ENCODE data around the gene INAFM1.
A peak's percentile ranks its signal among the peaks of the same experiment; 100 is the strongest.
"Not testable (repeated sequence)": the region's sequence is repeated elsewhere in the genome, so short reads cannot be mapped to it uniquely, and the experiment has no call there.

INAFM1 gene

GRCh38 chr19:47271949-47272348, 2.7 kb upstream of the INAFM1 start:
- DNase-seq, result no peak

DNA sequence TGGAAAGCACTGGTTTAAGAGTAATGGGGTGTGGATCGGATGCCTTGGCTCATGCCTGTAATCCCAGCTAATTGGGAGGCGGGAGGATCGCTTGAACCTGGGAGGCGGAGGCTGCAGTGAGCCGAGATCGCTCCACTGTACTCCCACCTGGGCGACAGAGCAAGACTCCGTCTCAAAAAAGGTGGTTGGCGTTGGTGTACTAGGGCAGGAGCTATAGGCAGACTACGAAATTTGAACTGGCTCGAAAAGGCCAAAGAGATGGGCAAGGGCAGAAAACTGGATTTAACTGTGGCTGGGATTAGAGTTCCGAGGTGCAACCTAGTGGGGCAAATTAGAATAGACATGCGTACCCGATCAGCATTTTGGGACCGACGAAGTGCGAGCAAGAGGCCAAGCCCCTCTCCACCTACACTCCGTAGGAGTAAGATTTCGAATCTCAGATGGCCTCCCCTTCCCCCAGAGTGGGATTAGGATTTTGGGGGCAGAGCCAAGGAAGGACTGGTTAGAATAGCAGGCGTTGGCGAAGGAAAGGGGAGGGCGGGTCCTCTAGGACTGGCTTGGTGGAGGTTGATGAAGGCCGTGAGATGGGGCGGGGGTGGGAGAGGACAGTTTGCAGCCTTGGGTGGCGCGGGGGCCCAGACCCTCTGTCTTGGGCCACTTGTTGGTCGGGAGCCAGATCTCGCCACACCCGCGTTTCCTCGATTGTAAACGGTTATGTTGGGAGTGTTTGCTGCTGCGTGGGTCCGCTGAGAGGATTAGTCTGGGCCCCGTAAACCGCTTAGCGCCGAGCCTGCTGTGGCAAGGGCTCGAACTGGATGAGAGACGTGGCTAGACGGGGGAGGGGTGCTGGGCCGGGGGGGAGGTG, 2.0 kb upstream of the INAFM1 start:
- DNase-seq, result peak; percentile 65

DNA sequence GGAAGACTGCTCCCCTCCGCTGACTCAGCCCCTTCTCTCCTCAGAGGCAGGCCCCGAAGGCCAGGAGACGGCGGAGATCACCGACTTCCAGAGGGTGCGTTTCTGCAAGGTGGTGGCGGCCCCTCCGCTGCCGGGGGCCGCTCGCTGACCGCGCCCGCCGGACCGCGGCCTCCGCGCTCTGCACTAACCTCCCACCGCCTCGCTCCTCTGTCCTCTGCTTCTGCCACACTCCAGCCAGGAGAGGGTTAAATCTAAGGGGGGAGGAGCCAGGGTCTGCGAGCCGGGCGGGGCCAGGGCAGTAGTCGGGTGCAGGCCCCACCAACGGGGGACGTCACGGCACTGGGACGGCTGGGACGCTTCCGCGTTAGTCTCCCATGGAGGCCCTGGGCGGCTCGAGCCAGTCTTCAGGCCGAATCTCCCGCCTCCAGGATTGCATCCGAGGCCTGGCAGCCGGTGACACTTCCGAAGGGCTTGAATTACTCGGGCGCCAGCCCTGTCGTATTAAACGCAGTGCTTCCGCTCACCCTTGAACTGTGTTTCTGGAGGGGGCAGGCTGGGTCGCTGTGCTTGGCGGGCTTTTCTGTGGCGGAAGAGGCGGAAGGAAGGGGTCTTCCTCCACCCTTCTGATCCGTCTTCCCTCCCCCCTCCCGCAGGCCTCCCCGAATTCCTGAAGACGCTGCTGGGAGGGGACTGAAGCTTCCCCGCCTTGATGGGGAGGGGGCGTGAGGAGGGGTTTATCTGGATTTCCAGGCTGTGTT, 1.2 kb upstream of the INAFM1 start:
- peak; percentile 88 for DNase-seq

- DNase-seq, result no peak
Measured at GRCh38 chr19:47274891-47275761, 441 bp downstream of the INAFM1 start.

GRCh38 chr19:47275791-47276461, 1.2 kb downstream of the INAFM1 start:
- DNase-seq, result no peak

DNA sequence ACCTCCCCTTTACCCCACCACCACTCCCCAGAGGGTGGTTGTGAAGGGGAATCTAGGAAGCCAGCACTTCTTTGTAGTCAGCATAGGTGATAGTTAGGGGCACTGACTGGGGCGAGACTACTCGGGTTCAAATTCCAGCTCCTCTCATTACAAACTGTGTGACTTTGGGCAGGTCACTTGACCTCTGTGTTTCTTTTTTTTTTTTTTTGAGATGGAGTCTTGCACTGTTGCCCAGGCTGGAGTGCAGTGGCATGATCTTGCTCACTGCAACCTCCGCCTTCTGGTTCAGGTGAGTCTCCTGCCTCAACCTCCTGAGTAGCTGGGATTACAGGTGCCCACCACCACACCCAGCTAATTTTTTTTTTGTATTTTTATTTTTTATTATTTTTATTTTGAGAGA, 1.8 kb downstream of the INAFM1 start:
- DNase-seq, result not testable (repeated sequence)

DNA sequence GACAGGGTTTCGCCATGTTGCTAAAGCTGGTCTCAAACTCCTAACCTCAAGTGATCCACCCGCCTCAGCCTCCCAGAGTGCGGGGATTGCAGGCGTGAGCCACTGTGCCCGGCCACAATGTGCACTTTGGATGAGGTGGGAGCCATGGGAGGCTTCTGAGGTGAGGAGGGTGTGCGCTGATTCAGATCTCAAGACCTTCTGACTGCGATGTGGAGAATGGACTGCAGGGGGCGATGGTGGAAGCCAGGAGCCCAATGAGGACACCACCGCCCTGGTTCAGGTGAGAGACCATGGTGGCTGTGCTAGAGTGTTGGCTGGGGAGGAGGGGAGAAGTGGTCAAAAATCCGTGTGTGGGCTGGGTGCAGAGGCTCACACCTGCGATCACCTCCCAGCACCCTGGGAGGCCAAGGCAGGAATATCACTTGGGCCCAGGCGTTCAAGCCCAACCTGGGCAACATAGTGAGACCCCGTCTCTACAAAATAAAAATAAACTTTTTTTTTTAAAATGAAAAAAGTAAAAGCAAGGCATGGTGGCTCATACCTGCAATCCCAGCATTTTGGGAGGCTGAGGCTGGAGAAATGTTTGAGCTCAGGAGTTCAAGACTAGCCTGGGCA, 5.6 kb downstream of the INAFM1 start:
- DNase-seq, result peak; percentile 64

DNA sequence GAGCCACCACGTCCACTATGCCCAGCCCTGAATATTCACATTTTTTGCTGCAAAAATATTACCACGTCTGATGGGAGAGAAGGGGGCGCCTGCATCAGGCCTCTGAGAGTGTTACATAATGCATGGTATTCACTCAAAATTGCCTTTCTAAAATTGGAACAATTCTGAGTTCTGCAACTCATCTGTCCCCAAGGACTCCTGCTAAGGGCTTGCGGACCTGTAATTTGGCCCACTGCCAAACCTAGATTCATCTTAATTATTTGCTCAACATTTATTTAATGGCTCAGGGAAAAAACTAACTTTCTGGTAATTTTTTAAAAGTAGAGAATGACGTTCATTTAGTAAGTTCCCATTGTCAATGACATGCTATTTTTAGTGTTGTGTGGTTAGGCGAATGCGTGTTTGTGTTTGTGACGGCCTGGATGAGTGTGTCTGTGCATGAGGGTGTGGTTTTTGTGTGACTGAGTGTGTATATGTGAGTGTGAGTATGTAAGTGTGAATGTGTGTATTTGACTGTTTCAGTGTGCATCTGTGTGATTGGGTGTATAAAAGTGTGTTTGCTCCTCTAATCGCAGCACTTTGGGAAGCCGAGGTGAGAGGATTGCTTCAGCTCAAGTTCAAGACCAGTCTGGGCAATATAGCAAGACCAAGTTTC, 8.8 kb downstream of the INAFM1 start:
- no peak for DNase-seq

- no peak for DNase-seq
Measured at GRCh38 chr19:47284324-47284899, 9.7 kb downstream of the INAFM1 start.

DNA sequence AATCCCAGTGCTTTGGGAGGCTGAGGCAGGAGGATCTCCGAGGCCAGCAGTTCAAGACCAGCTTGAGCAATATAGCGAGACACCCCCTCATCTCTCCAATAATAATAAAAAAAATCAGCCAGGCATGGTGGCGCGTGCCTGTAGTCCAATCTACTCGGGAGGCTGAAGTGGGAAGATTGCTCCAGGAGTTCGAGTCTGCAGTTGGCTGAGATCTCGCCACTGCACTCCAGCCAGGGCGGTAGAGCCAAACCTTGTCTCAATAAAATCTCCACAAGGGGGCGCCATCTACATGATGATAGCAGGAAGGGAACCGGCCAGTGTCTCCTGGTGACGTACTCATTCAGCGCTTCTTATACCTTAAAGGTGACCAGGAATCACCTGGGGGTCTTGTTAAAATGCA, 21.4 kb downstream of the INAFM1 start:
- DNase-seq, result peak; percentile 60

DNA sequence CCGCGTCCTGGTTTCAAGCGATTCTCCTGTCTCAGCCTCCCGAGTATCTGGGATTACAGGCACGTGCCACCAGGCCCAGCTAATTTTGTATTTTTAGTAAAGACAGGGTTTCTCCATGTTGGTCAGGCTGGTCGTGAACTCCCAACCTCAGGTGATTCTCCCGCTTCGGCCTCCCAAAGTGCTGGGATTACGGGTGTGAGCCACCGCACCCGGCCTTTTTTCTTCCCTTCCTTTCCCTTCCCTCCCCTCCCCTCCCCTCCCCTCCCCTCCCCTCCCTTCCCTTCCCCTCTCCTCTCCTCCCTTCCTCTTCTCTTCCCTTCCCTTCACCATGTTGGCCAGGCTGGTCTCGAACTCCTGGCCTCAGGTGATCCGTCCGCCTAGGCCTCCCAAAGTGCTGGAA, 26.2 kb downstream of the INAFM1 start:
- not testable (repeated sequence) for DNase-seq

DNA sequence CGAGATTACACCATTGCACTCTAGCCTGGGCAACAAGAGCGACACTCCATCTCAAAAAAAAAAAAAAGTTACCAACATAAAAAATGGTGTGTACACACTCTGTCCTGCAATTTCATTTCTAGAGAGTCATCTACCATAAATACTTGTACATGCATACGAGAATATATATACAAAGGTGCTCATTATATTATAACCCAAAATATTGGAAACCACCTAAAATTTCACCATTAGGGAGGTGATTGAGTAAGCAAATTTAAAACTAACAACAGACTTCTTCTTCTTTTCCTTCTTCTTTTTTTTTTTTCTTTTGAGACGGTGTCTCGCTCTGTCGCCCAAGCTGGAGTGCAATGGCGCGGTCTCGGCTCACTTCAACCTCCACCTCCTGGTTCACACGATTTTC, 27.6 kb downstream of the INAFM1 start:
- no peak for DNase-seq

DNA sequence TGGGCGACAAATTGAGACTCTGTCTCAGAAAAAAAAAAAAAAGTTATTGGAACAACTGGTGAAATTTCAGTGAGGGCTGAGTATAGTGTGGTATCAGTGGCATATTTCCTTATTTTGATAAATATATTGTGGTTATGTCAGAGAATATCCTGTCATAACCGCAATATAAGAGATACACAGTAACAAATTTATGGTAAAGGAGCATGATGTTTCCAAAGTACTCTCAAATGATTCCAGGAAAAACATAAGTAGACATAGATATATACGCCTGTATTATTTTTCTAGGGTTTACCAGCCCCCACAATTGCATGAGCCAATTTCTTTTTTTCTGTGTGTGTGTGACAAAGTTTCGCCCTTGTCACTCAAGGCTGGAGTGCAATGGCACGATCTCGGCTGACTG, 29.3 kb downstream of the INAFM1 start:
- DNase-seq, result no peak

DNA sequence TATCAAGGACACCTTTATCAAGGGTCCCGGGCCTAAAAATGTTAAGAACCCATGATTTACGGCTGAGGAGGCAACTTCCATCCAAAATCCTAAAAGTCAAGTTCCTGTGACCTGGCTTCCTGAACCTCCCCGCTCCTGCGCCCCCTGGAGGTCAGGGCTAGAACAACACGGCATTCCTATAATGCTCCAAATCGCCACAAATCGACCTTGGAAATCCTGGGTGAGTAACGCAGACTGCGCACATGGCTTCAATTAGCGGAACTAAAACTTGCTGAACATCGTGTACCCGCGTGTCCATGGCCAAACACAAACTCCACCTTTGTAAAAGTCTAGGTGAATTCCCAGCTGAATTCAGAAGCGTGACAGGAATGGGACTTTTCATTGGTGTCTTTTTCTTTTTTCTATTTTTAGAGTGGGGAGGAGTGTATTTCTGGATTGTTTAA, 30.6 kb downstream of the INAFM1 start:
- DNase-seq, result peak; percentile 60

GRCh38 chr19:47306303-47306702, 31.6 kb downstream of the INAFM1 start:
- DNase-seq, result no peak

- DNase-seq, result no peak
Measured at GRCh38 chr19:47309038-47309437, 34.4 kb downstream of the INAFM1 start.

GRCh38 chr19:47309608-47310007, 34.9 kb downstream of the INAFM1 start, which contains the start of gene C5AR1:
C5AR1 (plus strand) TSS chr19:47309861; CDS start chr19:47309896, 35 bp downstream.
- DNase-seq, result no peak

GRCh38 chr19:47310323-47310722, 35.6 kb downstream of the INAFM1 start:
- no peak for DNase-seq

GRCh38 chr19:47310819-47311218, 36.1 kb downstream of the INAFM1 start:
- no peak for DNase-seq

- DNase-seq, result no peak
Measured at GRCh38 chr19:47312366-47313006, 37.8 kb downstream of the INAFM1 start.
